Measurements from ENCODE around the gene NBPF12.
"Not testable (repeated sequence)": the region's sequence is repeated elsewhere in the genome, so short reads cannot be mapped to it uniquely, and the experiment has no call there.

DNA sequence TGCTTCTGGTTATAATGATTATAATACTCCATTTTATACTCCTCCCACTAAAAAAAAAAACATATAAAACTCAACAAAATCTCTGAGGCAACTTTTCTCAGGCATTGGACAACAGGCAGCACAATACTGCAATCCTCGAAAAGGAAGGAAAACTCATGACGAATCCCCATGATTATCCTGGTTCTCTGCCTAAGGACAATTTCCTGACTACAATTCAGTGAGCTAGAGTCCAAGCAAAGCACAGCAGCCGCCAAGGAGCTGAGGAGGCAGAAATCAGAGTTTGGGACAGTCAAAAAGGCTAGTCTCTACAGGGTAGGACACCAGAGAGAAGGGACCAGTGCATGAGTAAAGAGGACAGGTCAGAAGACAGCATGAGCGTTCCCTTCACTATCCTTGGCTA lies 46.8 kb upstream of the NBPF12 start:
- TF ChIP-seq, protein P1, sequence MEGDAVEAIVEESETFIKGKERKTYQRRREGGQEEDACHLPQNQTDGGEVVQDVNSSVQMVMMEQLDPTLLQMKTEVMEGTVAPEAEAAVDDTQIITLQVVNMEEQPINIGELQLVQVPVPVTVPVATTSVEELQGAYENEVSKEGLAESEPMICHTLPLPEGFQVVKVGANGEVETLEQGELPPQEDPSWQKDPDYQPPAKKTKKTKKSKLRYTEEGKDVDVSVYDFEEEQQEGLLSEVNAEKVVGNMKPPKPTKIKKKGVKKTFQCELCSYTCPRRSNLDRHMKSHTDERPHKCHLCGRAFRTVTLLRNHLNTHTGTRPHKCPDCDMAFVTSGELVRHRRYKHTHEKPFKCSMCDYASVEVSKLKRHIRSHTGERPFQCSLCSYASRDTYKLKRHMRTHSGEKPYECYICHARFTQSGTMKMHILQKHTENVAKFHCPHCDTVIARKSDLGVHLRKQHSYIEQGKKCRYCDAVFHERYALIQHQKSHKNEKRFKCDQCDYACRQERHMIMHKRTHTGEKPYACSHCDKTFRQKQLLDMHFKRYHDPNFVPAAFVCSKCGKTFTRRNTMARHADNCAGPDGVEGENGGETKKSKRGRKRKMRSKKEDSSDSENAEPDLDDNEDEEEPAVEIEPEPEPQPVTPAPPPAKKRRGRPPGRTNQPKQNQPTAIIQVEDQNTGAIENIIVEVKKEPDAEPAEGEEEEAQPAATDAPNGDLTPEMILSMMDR (IDR thresholded peaks at IDR 0.05; ENCODE audit: poor library complexity): not testable (repeated sequence)
- not testable (repeated sequence) for TF ChIP-seq EZH2phosphoT487 (IDR thresholded peaks at IDR 0.05; ENCODE audit: low read depth, severe bottlenecking, unreplicated experiment); EZH2 (IDR thresholded peaks at IDR 0.05; ENCODE audit: borderline replicate concordance)
